ENCODE results near the gene NDUFAF8.
A peak's percentile ranks its signal among the peaks of the same experiment; 100 is the strongest.
"Not testable (repeated sequence)": the region's sequence is repeated elsewhere in the genome, so short reads cannot be mapped to it uniquely, and the experiment has no call there.

The NDUFAF8 gene

GRCh38 chr17:81212365-81212764, 26.8 kb upstream of the NDUFAF8 start:
- Mint-ChIP-seq H3K27ac (no peak overlapping the region), H3K4me3 (no peak overlapping the region), H3K27me3 (no peaks in the 10 kb centered on the region), H3K9me3 (no peaks in the 10 kb centered on the region), H3K36me3 (no peaks in the 10 kb centered on the region), H3K4me1 (no peaks in the 10 kb centered on the region)

- Mint-ChIP-seq H3K9me3 (no peaks in the 10 kb centered on the region), H3K4me3 (no peak overlapping the region), H3K36me3 (no peaks in the 10 kb centered on the region), H3K27ac (no peak overlapping the region), H3K27me3 (no peaks in the 10 kb centered on the region), H3K4me1 (no peaks in the 10 kb centered on the region)
These were observed 25.1 kb upstream of the NDUFAF8 start for GRCh38 chr17:81213978-81214377.

DNA sequence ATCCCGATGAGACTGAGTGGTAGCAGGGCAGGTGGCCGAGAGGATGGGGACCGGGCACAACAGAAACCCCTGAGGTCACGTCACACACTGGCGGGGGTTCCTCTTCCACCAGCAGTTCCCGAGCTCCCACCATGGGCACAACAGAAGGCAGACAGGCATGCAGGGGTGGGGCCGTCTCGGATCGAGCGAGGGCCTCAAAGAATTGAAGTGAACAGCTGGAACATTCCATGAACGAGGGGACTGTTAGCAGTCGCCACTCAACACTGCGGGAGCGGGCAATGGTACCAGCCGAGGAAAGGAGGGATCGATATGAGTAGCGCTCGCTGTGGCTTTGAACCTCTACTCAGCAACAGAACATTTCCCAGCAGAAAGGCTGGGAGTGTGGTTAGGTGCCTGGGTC, 21.6 kb upstream of the NDUFAF8 start:
- Mint-ChIP-seq H3K4me1 (peaks cover 5% of the 10 kb centered on the region), H3K9me3 (no peaks in the 10 kb centered on the region), H3K27me3 (no peaks in the 10 kb centered on the region), H3K36me3 (no peaks in the 10 kb centered on the region), H3K4me3 (no peak overlapping the region), H3K27ac (no peak overlapping the region)

- no peaks in the 10 kb centered on the region for H3K9me3 Mint-ChIP-seq
- no peaks in the 10 kb centered on the region for H3K36me3 Mint-ChIP-seq
- H3K27ac Mint-ChIP-seq, result no peak overlapping the region
- peaks cover 6% of the 10 kb centered on the region for H3K4me1 Mint-ChIP-seq
- H3K4me3 Mint-ChIP-seq, result no peak overlapping the region
- H3K27me3 Mint-ChIP-seq, result no peaks in the 10 kb centered on the region
These were observed 20.7 kb upstream of the NDUFAF8 start for GRCh38 chr17:81218459-81218858.

DNA sequence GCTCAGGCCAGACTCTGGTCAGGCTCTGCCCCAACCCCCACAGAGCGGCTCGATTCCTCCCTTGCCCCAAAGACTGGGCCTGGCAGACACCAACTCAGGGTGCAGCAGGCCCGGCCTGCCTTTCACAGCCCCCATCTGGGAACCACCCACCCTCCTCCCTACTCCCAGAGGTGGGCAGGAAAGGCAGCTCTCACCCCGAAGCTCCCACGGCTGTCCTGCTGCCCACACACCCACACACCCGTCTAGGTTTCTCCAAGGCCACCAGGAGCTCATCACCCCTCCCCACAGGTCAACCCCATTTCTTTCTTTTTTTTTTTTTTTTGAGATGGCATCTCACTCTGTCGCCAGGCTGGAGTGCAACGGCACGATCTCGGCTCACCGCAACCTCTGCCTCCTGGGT, 20.1 kb upstream of the NDUFAF8 start:
- no peaks in the 10 kb centered on the region for H3K27me3 Mint-ChIP-seq
- H3K4me1 Mint-ChIP-seq, result peaks cover 11% of the 10 kb centered on the region
- no peak overlapping the region for H3K27ac Mint-ChIP-seq
- no peak overlapping the region for H3K4me3 Mint-ChIP-seq
- H3K36me3 Mint-ChIP-seq, result no peaks in the 10 kb centered on the region
- H3K9me3 Mint-ChIP-seq, result no peaks in the 10 kb centered on the region

DNA sequence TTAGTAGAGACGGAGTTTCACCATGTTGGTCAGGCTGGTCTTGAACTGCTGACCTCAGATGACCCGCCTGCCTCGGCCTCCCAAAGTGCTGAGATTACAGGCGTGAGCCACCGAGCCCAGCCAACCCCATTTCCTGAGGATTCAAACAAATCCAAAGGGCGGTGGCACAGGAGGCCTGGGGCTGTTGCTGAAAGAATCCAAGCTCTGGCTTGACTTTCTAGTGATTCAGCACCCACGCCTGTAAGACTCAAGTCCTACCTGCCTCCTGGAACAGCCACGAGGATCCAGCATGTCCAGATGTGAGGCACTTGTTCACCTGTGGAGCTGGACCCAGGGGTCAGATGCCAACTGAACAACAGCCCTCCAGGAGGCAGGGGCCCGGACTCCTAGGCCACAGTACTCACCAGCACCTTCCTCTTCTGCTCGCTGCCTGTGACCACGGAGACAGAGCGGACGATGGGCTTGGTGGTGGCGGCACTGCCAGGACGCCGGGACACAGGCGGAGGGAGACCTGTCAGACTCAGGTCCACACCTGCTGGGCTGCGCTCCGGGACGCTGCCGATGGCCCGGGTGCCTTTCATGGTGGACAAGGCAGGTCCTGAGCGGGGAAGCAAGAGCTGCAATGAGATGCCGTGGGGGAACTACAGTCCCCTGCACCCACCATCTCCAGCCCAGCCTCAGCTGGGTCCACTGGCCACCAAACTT, 19.5 kb upstream of the NDUFAF8 start:
- no peaks in the 10 kb centered on the region for H3K27me3 Mint-ChIP-seq
- H3K27ac Mint-ChIP-seq, result no peak overlapping the region
- H3K36me3 Mint-ChIP-seq, result no peaks in the 10 kb centered on the region
- H3K4me1 Mint-ChIP-seq, result peaks cover 11% of the 10 kb centered on the region
- no peak overlapping the region for H3K4me3 Mint-ChIP-seq
- no peaks in the 10 kb centered on the region for H3K9me3 Mint-ChIP-seq

DNA sequence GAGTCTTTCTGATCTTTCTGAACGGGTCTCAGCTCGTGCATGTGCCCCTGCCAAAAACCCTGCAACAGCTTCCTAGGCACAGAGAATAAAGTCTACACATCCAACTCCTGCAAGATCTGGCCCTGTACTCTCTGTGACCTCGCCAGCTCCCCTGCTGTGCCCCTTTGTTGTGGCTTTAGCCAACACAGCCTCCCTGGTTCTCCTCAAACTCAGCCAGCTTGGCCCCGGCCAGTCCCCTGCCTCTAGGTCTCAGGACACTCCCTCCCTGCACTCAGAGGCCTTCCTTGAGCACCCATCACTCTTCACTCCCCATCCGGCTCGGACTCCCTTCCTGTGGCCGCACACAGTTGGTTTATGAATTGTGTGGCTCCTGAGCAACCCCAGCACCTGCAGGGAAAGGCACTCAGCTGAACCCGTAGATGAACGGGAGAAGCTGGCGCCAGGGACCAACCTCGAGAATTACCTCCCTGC, 17.7 kb upstream of the NDUFAF8 start:
- Mint-ChIP-seq H3K27me3 (no peaks in the 10 kb centered on the region), H3K9me3 (no peaks in the 10 kb centered on the region), H3K4me3 (peak overlapping the region; percentile 44), H3K27ac (no peak overlapping the region), H3K4me1 (peaks cover 11% of the 10 kb centered on the region), H3K36me3 (no peaks in the 10 kb centered on the region)

- peak overlapping the region; percentile 44 for H3K4me3 Mint-ChIP-seq
- H3K27ac Mint-ChIP-seq, result no peak overlapping the region
- H3K9me3 Mint-ChIP-seq, result no peaks in the 10 kb centered on the region
- no peaks in the 10 kb centered on the region for H3K27me3 Mint-ChIP-seq
- peaks cover 11% of the 10 kb centered on the region for H3K4me1 Mint-ChIP-seq
- no peaks in the 10 kb centered on the region for H3K36me3 Mint-ChIP-seq
These were observed 17.1 kb upstream of the NDUFAF8 start for GRCh38 chr17:81221842-81222619.

- H3K27me3 Mint-ChIP-seq, result no peaks in the 10 kb centered on the region
- no peaks in the 10 kb centered on the region for H3K9me3 Mint-ChIP-seq
- H3K36me3 Mint-ChIP-seq, result no peaks in the 10 kb centered on the region
- H3K4me3 Mint-ChIP-seq, result peak overlapping the region; percentile 67
- H3K27ac Mint-ChIP-seq, result no peak overlapping the region
- H3K4me1 Mint-ChIP-seq, result peaks cover 14% of the 10 kb centered on the region
These were observed 16.6 kb upstream of the NDUFAF8 start for GRCh38 chr17:81222620-81222905.

GRCh38 chr17:81222906-81223761, 16.0 kb upstream of the NDUFAF8 start, which contains the start of gene CEP131:
Gene CEP131 (minus strand): TSS chr17:81222965. CDS start chr17:81220056, 2,909 bp downstream.
- Mint-ChIP-seq H3K9me3 (no peaks in the 10 kb centered on the region), H3K27me3 (no peaks in the 10 kb centered on the region), H3K4me1 (peaks cover 19% of the 10 kb centered on the region), H3K27ac (peak within 1 kb of the TSS; percentile 91), H3K4me3 (peak within 1 kb of the TSS; percentile 87), H3K36me3 (no peaks in the 10 kb centered on the region)

DNA sequence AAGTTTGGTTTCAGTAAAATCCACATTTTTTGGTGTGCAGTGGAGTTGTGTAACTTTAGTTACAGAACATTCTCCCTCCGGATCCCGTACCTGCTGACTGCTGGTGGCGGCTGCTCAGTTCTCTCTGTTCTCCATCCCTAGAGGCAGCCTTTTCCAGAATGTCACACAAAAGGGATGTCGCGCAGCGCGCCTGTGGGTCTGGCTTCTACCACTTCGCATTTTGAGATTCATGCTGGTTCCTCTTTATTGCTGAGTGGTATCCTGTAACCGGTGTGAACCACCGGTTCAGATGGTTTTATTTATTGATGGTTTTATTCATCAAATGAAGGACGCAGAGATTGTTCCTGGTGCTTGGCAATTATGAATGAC, 15.4 kb upstream of the NDUFAF8 start:
- Mint-ChIP-seq H3K4me1 (peaks cover 19% of the 10 kb centered on the region), H3K27ac (peak overlapping the region; percentile 91), H3K4me3 (peak overlapping the region; percentile 87), H3K36me3 (no peaks in the 10 kb centered on the region), H3K27me3 (no peaks in the 10 kb centered on the region), H3K9me3 (no peaks in the 10 kb centered on the region)

- H3K4me1 Mint-ChIP-seq, result peaks cover 14% of the 10 kb centered on the region
- not testable (repeated sequence) for H3K9me3 Mint-ChIP-seq, H3K4me3 Mint-ChIP-seq, H3K36me3 Mint-ChIP-seq, H3K27me3 Mint-ChIP-seq
- peak overlapping the region; percentile 10 for H3K27ac Mint-ChIP-seq
These were observed 11.5 kb upstream of the NDUFAF8 start for GRCh38 chr17:81227630-81228029.

- Mint-ChIP-seq H3K4me3 (no peak overlapping the region), H3K27ac (no peak overlapping the region), H3K9me3 (no peaks in the 10 kb centered on the region), H3K36me3 (peaks cover 3% of the 10 kb centered on the region), H3K27me3 (no peaks in the 10 kb centered on the region), H3K4me1 (peaks cover 13% of the 10 kb centered on the region)
These were observed 10.7 kb upstream of the NDUFAF8 start for GRCh38 chr17:81228420-81228819.

DNA sequence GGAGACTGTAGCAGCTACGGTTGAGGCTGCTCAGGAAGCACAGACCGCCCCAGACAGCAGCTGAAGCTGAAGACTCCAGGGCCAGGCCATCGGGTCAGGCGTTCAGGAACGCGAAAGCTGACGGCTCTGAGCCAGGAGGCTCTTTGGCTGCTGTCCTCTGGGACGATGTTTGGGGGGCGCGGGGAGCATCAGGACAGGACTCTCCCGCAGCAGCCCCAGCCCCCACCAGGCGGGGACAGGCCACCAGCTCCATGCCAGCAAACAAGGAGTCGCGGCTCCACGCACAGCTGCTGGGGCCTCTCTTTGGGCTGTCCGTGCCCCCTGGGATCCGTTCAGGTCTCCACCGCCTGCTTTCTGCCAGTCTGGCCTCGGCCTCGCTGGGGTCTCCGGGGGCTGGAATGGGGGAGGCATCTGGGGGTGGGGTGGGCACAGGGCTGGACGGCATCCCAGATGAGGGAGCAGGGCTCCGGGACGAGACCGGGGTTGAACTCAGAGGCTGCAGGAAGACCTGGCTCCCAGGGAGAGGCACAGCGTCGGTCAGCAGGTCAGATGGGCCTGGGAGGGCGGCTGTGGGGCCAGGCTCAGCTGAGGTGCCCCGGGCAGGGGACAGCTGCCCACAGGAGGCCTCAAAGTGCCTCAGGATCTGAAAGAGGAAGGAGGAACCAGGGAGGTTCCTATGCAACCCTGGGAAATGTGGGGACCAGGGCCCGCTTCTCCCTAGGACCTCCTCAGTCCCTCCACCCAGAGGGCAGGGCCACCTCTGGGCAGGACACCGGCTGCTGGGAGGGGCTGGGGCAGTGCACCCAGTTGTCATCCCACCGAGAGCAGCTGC, 10.1 kb upstream of the NDUFAF8 start:
- Mint-ChIP-seq H3K27ac (no peak overlapping the region), H3K9me3 (no peaks in the 10 kb centered on the region), H3K4me3 (no peak overlapping the region), H3K36me3 (peaks cover 3% of the 10 kb centered on the region), H3K4me1 (peaks cover 8% of the 10 kb centered on the region), H3K27me3 (no peaks in the 10 kb centered on the region)

- H3K9me3 Mint-ChIP-seq, result no peaks in the 10 kb centered on the region
- no peak overlapping the region for H3K4me3 Mint-ChIP-seq
- H3K27me3 Mint-ChIP-seq, result no peaks in the 10 kb centered on the region
- H3K27ac Mint-ChIP-seq, result no peak overlapping the region
- peaks cover 3% of the 10 kb centered on the region for H3K36me3 Mint-ChIP-seq
- peaks cover 8% of the 10 kb centered on the region for H3K4me1 Mint-ChIP-seq
These were observed 9.5 kb upstream of the NDUFAF8 start for GRCh38 chr17:81229666-81229920.

Data from activated naive CD4-positive, alpha-beta T cell treated with anti-CD3 and anti-CD28 coated beads, Interleukin-2, amount 50 U/mL, for 24 hours (primary cell).